Stimulated activated CD4-positive, alpha-beta T cell treated with anti-CD3 and anti-CD28 coated beads, Interleukin-12 subunit alpha, Interleukin-12 subunit beta, amount 100 ng/mL, for 4 hours (primary cell): ENCODE measurements around the gene IGSF9B.

Source experiments
- DNase-seq: peaks from one replicate; pipeline ENCODE4 v3.0.0-alpha.2; 2020

Gene IGSF9B

GRCh38 chr11:133936136-133936535, 20.6 kb downstream of the IGSF9B start:
- DNase-seq = no peak

- no peak for DNase-seq
These were observed 21.2 kb downstream of the IGSF9B start for GRCh38 chr11:133935551-133935910.

- no peak for DNase-seq
These were observed 21.9 kb downstream of the IGSF9B start for GRCh38 chr11:133934599-133935550.

- no peak for DNase-seq
These were observed 22.7 kb downstream of the IGSF9B start for GRCh38 chr11:133934096-133934495.

GRCh38 chr11:133931449-133932060, 25.2 kb downstream of the IGSF9B start:
- DNase-seq = no peak

GRCh38 chr11:133930767-133931448, 25.9 kb downstream of the IGSF9B start:
- DNase-seq = no peak

- DNase-seq = no peak
These were observed 26.6 kb downstream of the IGSF9B start for GRCh38 chr11:133930053-133930766.

GRCh38 chr11:133929401-133930052, 27.2 kb downstream of the IGSF9B start:
- DNase-seq = no peak

GRCh38 chr11:133928628-133929059, 28.1 kb downstream of the IGSF9B start:
- DNase-seq = no peak

DNA sequence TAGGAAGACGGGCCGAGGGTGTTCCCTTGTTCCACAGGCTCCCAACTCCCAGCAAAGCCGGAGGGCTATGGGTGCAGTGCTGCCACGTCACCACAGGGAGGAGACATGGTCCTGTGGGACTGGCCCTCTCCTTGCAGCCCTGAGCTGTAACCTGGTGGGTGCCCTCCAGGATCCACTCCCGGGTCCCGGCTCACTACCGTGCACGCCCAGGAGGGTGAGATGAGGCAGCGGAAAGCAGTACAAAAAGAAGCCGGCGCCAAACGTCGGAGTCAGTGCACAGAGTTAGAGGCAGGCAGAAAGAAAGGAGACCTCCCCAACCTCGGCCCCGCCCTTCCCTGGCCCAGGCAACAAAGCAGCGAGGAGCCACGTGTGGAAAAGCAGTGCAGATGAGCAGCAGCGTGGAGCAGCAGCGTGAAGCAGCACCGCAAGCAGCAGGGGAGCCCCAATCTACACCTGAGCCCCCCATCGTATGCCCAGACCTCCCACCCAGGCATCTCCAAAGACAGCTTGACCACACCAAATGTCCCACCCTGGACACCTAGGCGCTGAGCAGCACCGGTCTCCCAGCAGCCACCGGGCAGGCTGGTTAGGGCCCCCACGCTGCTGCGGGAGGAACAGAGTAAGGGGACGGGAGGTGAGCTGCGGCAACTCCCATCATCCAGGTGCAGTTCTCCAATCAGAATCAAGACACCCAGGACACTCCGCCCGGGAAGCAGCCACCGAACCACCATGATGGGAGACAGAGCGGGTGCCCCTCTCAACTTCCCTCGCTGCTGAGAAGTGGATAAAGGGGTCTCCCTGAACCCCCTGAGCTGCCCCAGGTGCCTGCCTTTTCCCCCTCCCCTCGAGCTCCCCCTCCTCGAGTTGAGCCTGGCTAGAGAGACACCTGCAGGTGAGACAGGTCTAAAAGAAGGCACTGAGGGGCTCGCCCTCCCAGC, 28.8 kb downstream of the IGSF9B start:
- peak; percentile 65 for DNase-seq

GRCh38 chr11:133926466-133927246, 30.1 kb downstream of the IGSF9B start:
- DNase-seq = no peak

GRCh38 chr11:133925756-133926155, 31.0 kb downstream of the IGSF9B start:
- no peak for DNase-seq

DNA sequence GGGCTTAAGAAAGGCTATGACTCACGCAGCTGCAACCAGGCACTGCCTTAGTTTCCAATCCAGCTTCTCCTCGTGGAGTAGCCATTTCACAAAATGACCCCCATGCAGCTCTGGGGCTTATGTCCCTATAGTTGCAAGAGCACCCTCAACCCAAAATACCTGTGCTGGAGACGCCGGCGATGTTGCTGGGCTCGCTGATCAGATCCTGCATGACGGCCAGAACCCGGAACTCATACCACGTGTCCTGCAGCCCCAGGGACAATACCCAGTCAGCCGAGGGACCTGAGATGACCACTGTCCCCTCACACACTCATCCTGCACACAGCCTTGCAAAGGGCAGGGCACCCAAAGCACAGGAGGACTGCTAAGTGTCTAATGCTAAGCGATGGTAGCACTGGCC, 32.1 kb downstream of the IGSF9B start:
- no peak for DNase-seq

GRCh38 chr11:133922078-133922870, 34.5 kb downstream of the IGSF9B start:
- no peak for DNase-seq

DNA sequence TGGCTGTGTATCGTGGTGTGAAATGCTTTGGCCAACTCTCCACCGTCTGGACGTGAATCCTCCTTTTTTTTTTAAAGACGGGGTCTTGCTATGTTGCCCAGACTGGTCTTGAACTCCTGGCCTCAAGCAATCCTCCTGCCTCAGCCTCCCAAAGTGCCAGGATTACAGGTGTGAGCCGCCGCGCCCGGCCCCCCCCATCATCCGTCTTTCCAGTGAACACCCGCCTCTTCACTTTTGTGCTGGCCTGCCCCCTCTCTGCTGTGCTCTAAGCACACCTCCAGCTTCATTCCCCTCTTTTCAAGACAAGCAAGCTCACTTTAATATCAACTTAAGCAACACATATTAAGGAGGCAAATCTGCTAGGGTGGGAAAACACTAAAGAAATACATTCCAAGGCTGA, 35.3 kb downstream of the IGSF9B start:
- DNase-seq = no peak

DNA sequence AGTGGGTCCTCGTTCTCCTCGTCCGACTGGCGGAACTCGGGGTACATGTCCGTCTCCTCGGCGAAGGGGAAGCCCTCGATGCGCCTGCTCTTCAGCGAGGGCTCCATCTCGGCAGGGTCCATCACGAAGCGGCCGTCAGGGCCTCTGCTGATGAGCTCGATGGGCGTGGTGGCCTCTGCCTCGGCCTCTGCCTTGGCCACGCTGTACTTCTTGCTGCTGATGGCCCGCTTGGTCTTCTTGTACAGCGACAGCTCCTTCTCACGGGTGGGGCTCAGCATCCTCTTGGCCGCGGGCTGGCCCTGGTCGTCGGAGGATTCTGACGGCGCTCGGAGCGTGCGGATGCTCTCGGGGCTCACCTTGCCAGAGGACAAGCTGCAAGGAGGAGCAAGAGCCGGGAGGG, 35.7 kb downstream of the IGSF9B start:
- no peak for DNase-seq

GRCh38 chr11:133920109-133920990, 36.4 kb downstream of the IGSF9B start:
- no peak for DNase-seq

- DNase-seq = no peak
These were observed 37.2 kb downstream of the IGSF9B start for GRCh38 chr11:133919330-133920108.
